HCT116 (cell line): ENCODE data around the gene C12orf75. TPM values are rescaled to one million over a fixed set of nuclear protein-coding genes. Genes with fewer than 3 reads are reported as not detected.

Experiments
- ATAC-seq: fragments of 200-7000 bp; cut with Tn5 transposase; 2 replicates; pipeline ENCODE4 v1.9.1; 2020; ENCODE audit warnings: mild to moderate bottlenecking, moderate library complexity
- BruUV-seq: library from RNA; stranded (reverse); fragments of 400-500 nt; replicated peaks from 2 replicates; lab custom pipeline; 2021; lab: Mats Ljungman, UMichigan
- CTCF ChIA-PET: fragments of 300-600 bp; sonication (Branson Sonifier 250); formaldehyde crosslinking; loops from one replicate; lab custom pipeline; 2021; ENCODE audit warnings: antibody characterized with exemption; lab: Charles Lee
- POLR2A ChIA-PET: fragments of 300-600, 350-600 bp; sonication (Branson Sonifier 250); formaldehyde crosslinking; loops from one replicate; lab custom pipeline; 2021; ENCODE audit warnings: antibody characterized with exemption; lab: Charles Lee
- RAD21 ChIA-PET, 2 experiments: fragments of 300-600 bp; sonication (Branson Sonifier 250); formaldehyde crosslinking; loops; one replicate each; lab custom pipeline; 2023; ENCODE audit warnings: low total read pairs in 2 of 2; ENCODE audit not compliant: uncharacterized antibody in 2 of 2, unreplicated experiment in 2 of 2, low non-redundant PET in 1 of 2; lab: Charles Lee
- DNase-seq: peaks from one replicate; pipeline ENCODE4 v3.0.0-alpha.2; 2010; ENCODE audit warnings: low read depth, low spot score
- H2AFZ ChIP-seq: fragments of 200-600 bp; shearing (Covaris generic), sonication (generic); 2 replicates; pipeline ENCODE4 v1.6.1; 2017; ENCODE audit warnings: low read depth, mixed run types, mixed read lengths, antibody characterized with exemption, low read length; ENCODE audit not compliant: poor library complexity, severe bottlenecking
- H3K27ac ChIP-seq: 2 replicates; pipeline ENCODE4 v1.5.1; 2012; ENCODE audit warnings: low read depth, low read length
- H3K27me3 ChIP-seq: fragments of 200-600 bp; sonication (generic); 2 replicates; pipeline ENCODE4 v1.6.1; 2016; ENCODE audit warnings: mixed run types, low read length, mixed read lengths; ENCODE audit not compliant: insufficient read depth
- H3K36me3 ChIP-seq, 2 experiments: fragments of 200-500 bp in 1 of 2; fragments of 200-600 bp in 1 of 2; sonication (Bioruptor generic) in 1 of 2; sonication (generic) in 1 of 2; 2 replicates each; pipeline versions ENCODE4 v1.5.1 to v1.6.1; 2014 to 2016; ENCODE audit warnings: low read length in 2 of 2, inconsistent platforms in 1 of 2, mixed read lengths in 1 of 2, mixed run types in 1 of 2; ENCODE audit not compliant: insufficient read depth in 2 of 2, control insufficient read depth in 1 of 2
- H3K4me1 ChIP-seq, 2 experiments: fragments of 200-600 bp in 1 of 2; sonication (generic) in 1 of 2; 2 replicates each; pipeline versions ENCODE4 v1.5.1 to v1.6.1; 2012 to 2017; ENCODE audit warnings: low read length in 2 of 2, inconsistent platforms in 1 of 2, mild to moderate bottlenecking in 1 of 2, mixed read lengths in 1 of 2, mixed run types in 1 of 2, moderate library complexity in 1 of 2; ENCODE audit not compliant: insufficient read depth in 2 of 2, control insufficient read depth in 1 of 2
- H3K4me2 ChIP-seq: fragments of 200-600 bp; sonication (generic); 2 replicates; pipeline ENCODE4 v1.6.1; 2017; ENCODE audit warnings: mixed run types, low read length, mixed read lengths
- H3K4me3 ChIP-seq, 2 experiments: fragments of 200-600 bp in 1 of 2; sonication (generic) in 1 of 2; replicated peaks in 1 of 2; 2 replicates each; pipeline ENCODE4 v1.5.1; 2011 to 2016; ENCODE audit warnings: low read length in 2 of 2, control low read depth in 1 of 2, low read depth in 1 of 2, mild to moderate bottlenecking in 1 of 2, mixed read lengths in 1 of 2, mixed run types in 1 of 2
- H3K79me2 ChIP-seq: fragments of 200-600 bp; sonication (generic); 2 replicates; pipeline ENCODE4 v1.6.1; 2017; ENCODE audit warnings: mild to moderate bottlenecking, mixed run types, low read length, moderate library complexity, mixed read lengths; ENCODE audit not compliant: insufficient read depth
- H3K9ac ChIP-seq: fragments of 200-600 bp; sonication (generic); 2 replicates; pipeline ENCODE4 v1.6.1; 2016; ENCODE audit warnings: low read length, mixed read lengths
- H3K9me2 ChIP-seq: fragments of 200-600 bp; sonication (generic), shearing (Covaris generic); 2 replicates; pipeline ENCODE4 v1.6.1; 2017; ENCODE audit warnings: mixed run types, mild to moderate bottlenecking, moderate library complexity; ENCODE audit not compliant: insufficient read depth
- H3K9me3 ChIP-seq, 2 experiments: fragments of 200-500 bp in 1 of 2; fragments of 200-600 bp in 1 of 2; sonication (Bioruptor generic) in 1 of 2; sonication (generic) in 1 of 2; 2 replicates each; pipeline ENCODE4 v1.6.1; 2014 to 2017; ENCODE audit warnings: low read length in 2 of 2, mixed read lengths in 2 of 2, inconsistent platforms in 1 of 2, low read depth in 1 of 2, mild to moderate bottlenecking in 1 of 2, mixed run types in 1 of 2, moderate library complexity in 1 of 2; ENCODE audit not compliant: control insufficient read depth in 1 of 2, insufficient read depth in 1 of 2
- H4K20me1 ChIP-seq: fragments of 200-600 bp; sonication (generic), shearing (Covaris generic); 2 replicates; pipeline ENCODE4 v1.6.1; 2017; ENCODE audit warnings: mixed run types, mild to moderate bottlenecking, moderate library complexity; ENCODE audit not compliant: insufficient read depth
- EGR1 ChIP-seq: IDR thresholded peaks from 2 replicates; pipeline ENCODE4 v1.6.1; 2012; ENCODE audit warnings: low read depth
- ELF1 ChIP-seq: IDR thresholded peaks from 2 replicates; pipeline ENCODE4 v1.6.1; 2012; ENCODE audit warnings: low read depth, borderline replicate concordance
- EZH2 ChIP-seq: fragments of 200-600 bp; sonication (generic); IDR thresholded peaks from 2 replicates; pipeline ENCODE4 v1.6.1; 2017; ENCODE audit warnings: antibody characterized with exemption, mixed run types
- EZH2phosphoT487 ChIP-seq: fragments of 200-600 bp; IDR thresholded peaks from 2 replicates; pipeline ENCODE4 v1.6.1; 2018; ENCODE audit warnings: antibody characterized with exemption, borderline replicate concordance
- FOSL1 ChIP-seq: IDR thresholded peaks from 2 replicates; pipeline ENCODE4 v1.6.1; 2012; ENCODE audit warnings: low read depth
- JUND ChIP-seq: IDR thresholded peaks from 2 replicates; pipeline ENCODE4 v1.6.1; 2012
- POLR2A ChIP-seq: IDR thresholded peaks from 2 replicates; pipeline ENCODE4 v1.7.0; 2011; ENCODE audit warnings: borderline replicate concordance; ENCODE audit not compliant: insufficient read depth, insufficient read length; ENCODE audit errors: extremely low read depth
- POLR2AphosphoS5 ChIP-seq: IDR thresholded peaks from 2 replicates; pipeline ENCODE4 v1.6.1; 2011; ENCODE audit warnings: mild to moderate bottlenecking, low read depth, low read length, moderate library complexity
- SIN3A ChIP-seq: IDR thresholded peaks from 2 replicates; pipeline ENCODE4 v1.6.1; 2012; ENCODE audit warnings: low read depth
- SP1 ChIP-seq: IDR thresholded peaks from 2 replicates; pipeline ENCODE4 v1.6.1; 2012; ENCODE audit warnings: low read depth
- SRF ChIP-seq: IDR thresholded peaks from 2 replicates; pipeline ENCODE4 v1.6.1; 2012; ENCODE audit warnings: low read depth
- TCF7L2 ChIP-seq: IDR thresholded peaks from 2 replicates; pipeline ENCODE4 v1.7.0; 2011; ENCODE audit warnings: borderline replicate concordance, inconsistent platforms; ENCODE audit not compliant: insufficient read depth, insufficient read length; ENCODE audit errors: extremely low read depth
- ZFX ChIP-seq: fragments of 450-650 bp; IDR thresholded peaks from 2 replicates; pipeline ENCODE4 v1.6.1; 2017
- ZNF274 ChIP-seq: fragments of 200-500 bp; sonication (Bioruptor generic); IDR thresholded peaks from 2 replicates; pipeline ENCODE4 v1.6.1; 2014; ENCODE audit warnings: mild to moderate bottlenecking, low read depth, low read length, inconsistent platforms
- intact Hi-C: fragments of 100-400 bp; cut with micrococcal nuclease; formaldehyde crosslinking; loops from 2 replicates; pipeline ENCODE4 v1.10.0; 2022
- total RNA-seq: library from RNA; stranded (reverse); gene quantifications from one replicate; pipeline ENCODE4 v1.2.1, GENCODE V29; 2021; ENCODE audit not compliant: unreplicated experiment
- TF ChIP-seq, protein P1 (sequence below): IDR thresholded peaks from 2 replicates; pipeline ENCODE4 v1.6.1; 2012
- TF ChIP-seq, protein P2 (sequence below): IDR thresholded peaks from 2 replicates; pipeline ENCODE4 v1.6.1; 2012; ENCODE audit warnings: low read depth
- TF ChIP-seq, protein P3 (sequence below): IDR thresholded peaks from 2 replicates; pipeline ENCODE4 v1.6.1; 2011; ENCODE audit warnings: mild to moderate bottlenecking, low read length, moderate library complexity; ENCODE audit not compliant: insufficient replicate concordance; ENCODE audit errors: extremely low read depth
- TF ChIP-seq, protein P4 (sequence below), 3 experiments: fragments of 200-600 bp in 1 of 3; sonication (generic) in 1 of 3; IDR thresholded peaks in 2 of 3; conservative IDR thresholded peaks in 1 of 3; 2 replicates each; pipeline ENCODE4 v1.5.1; 2012 to 2017; ENCODE audit warnings: low read depth in 2 of 3, low read length in 2 of 3, antibody characterized with exemption in 1 of 3, borderline replicate concordance in 1 of 3, control low read depth in 1 of 3, mild to moderate bottlenecking in 1 of 3, mixed read lengths in 1 of 3, mixed run types in 1 of 3, moderate library complexity in 1 of 3; ENCODE audit not compliant: insufficient read depth in 1 of 3
- TF ChIP-seq, protein P5 (sequence below): IDR thresholded peaks from 2 replicates; pipeline ENCODE4 v1.6.1; 2012

C12orf75 gene
- total RNA-seq, 1 experiment from 2014 or later = 81.0 TPM

DNA sequence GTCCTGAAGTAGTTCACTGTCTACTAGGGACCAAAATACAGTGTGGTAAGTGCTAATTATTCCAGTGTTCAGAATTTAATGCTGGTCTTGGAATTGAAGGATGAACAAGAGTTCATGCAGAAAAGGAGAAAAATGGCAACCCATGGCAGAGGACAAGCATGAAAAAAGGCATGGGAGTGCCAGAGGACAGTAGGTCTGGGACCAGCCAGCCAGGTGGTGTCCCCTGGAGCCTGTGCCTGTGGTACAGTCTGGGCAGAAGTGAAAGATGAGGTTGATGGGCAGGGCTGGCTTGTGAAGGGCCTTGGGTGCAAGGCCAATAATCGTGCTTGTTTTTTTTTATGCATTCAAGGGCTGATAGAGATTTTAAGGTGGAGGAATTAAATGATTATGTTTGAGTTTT, 21.0 kb downstream of the C12orf75 start:
- Histone ChIP-seq H3K4me3 (no peak overlapping the region), H3K9me2 (no peaks in the 10 kb centered on the region), H3K79me2 (no peaks in the 10 kb centered on the region; the same call in 1 of the 2 replicates), H3K9ac (no peak overlapping the region)
- ChIA-PET CTCF (no interaction called here), POLR2A (no interaction called here)
- no peak for DNase-seq
- TF ChIP-seq, protein P1, sequence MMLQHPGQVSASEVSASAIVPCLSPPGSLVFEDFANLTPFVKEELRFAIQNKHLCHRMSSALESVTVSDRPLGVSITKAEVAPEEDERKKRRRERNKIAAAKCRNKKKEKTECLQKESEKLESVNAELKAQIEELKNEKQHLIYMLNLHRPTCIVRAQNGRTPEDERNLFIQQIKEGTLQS = no peak
- TF ChIP-seq ZNF274 (no peak), EZH2 (no peak), POLR2AphosphoS5 (no peak), EZH2phosphoT487 (no peak), SIN3A (no peak), SP1 (no peak), JUND (no peak), EGR1 (no peak), ZFX (no peak), SRF (no peak), TCF7L2 (no peak), POLR2A (no peak), FOSL1 (no peak), ELF1 (no peak)
- TF ChIP-seq, protein P2, sequence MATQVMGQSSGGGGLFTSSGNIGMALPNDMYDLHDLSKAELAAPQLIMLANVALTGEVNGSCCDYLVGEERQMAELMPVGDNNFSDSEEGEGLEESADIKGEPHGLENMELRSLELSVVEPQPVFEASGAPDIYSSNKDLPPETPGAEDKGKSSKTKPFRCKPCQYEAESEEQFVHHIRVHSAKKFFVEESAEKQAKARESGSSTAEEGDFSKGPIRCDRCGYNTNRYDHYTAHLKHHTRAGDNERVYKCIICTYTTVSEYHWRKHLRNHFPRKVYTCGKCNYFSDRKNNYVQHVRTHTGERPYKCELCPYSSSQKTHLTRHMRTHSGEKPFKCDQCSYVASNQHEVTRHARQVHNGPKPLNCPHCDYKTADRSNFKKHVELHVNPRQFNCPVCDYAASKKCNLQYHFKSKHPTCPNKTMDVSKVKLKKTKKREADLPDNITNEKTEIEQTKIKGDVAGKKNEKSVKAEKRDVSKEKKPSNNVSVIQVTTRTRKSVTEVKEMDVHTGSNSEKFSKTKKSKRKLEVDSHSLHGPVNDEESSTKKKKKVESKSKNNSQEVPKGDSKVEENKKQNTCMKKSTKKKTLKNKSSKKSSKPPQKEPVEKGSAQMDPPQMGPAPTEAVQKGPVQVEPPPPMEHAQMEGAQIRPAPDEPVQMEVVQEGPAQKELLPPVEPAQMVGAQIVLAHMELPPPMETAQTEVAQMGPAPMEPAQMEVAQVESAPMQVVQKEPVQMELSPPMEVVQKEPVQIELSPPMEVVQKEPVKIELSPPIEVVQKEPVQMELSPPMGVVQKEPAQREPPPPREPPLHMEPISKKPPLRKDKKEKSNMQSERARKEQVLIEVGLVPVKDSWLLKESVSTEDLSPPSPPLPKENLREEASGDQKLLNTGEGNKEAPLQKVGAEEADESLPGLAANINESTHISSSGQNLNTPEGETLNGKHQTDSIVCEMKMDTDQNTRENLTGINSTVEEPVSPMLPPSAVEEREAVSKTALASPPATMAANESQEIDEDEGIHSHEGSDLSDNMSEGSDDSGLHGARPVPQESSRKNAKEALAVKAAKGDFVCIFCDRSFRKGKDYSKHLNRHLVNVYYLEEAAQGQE = no peak
- TF ChIP-seq, protein P3, sequence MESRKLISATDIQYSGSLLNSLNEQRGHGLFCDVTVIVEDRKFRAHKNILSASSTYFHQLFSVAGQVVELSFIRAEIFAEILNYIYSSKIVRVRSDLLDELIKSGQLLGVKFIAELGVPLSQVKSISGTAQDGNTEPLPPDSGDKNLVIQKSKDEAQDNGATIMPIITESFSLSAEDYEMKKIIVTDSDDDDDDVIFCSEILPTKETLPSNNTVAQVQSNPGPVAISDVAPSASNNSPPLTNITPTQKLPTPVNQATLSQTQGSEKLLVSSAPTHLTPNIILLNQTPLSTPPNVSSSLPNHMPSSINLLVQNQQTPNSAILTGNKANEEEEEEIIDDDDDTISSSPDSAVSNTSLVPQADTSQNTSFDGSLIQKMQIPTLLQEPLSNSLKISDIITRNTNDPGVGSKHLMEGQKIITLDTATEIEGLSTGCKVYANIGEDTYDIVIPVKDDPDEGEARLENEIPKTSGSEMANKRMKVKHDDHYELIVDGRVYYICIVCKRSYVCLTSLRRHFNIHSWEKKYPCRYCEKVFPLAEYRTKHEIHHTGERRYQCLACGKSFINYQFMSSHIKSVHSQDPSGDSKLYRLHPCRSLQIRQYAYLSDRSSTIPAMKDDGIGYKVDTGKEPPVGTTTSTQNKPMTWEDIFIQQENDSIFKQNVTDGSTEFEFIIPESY = no peak
- TF ChIP-seq, protein P4, sequence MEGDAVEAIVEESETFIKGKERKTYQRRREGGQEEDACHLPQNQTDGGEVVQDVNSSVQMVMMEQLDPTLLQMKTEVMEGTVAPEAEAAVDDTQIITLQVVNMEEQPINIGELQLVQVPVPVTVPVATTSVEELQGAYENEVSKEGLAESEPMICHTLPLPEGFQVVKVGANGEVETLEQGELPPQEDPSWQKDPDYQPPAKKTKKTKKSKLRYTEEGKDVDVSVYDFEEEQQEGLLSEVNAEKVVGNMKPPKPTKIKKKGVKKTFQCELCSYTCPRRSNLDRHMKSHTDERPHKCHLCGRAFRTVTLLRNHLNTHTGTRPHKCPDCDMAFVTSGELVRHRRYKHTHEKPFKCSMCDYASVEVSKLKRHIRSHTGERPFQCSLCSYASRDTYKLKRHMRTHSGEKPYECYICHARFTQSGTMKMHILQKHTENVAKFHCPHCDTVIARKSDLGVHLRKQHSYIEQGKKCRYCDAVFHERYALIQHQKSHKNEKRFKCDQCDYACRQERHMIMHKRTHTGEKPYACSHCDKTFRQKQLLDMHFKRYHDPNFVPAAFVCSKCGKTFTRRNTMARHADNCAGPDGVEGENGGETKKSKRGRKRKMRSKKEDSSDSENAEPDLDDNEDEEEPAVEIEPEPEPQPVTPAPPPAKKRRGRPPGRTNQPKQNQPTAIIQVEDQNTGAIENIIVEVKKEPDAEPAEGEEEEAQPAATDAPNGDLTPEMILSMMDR (IDR thresholded peaks at IDR 0.05 in 2 of 3, conservative IDR thresholded peaks at IDR 0.05 in 1 of 3; ENCODE audit: borderline replicate concordance in 1 of 3, insufficient read depth in 1 of 3, low read depth in 2 of 3, low read length in 2 of 3) = no peak
- TF ChIP-seq, protein P5, sequence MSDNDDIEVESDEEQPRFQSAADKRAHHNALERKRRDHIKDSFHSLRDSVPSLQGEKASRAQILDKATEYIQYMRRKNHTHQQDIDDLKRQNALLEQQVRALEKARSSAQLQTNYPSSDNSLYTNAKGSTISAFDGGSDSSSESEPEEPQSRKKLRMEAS = no peak
- TF ChIP-seq, all 23 proteins: peak for 0
- no TSS peak for BruUV-seq
- Histone ChIP-seq H3K27me3 (no peaks in the 10 kb centered on the region), H3K4me1 (peaks cover 13 to 23% of the 10 kb centered on the region in 2 experiments), H3K27ac (no peak overlapping the region), H2AFZ (no peak overlapping the region), H3K4me2 (no peak overlapping the region), H4K20me1 (no peaks in the 10 kb centered on the region), H3K36me3 (no peaks in the 10 kb centered on the region), H3K9me3 (no peaks in the 10 kb centered on the region)
- RAD21 ChIA-PET = no interaction called here
- ATAC-seq = no peak
- intact Hi-C loops = no loop called here
